NCI-H2196 (cell line): ENCODE measurements around the gene CNOT2.
"Not testable (repeated sequence)": the region's sequence is repeated elsewhere in the genome, so short reads cannot be mapped to it uniquely, and the experiment has no call there.

Source experiments
- DNase-seq: peaks from one replicate; lab custom pipeline; 2025; ENCODE audit not compliant: unreplicated experiment; lab: John Stamatoyannopoulos, UW

CNOT2 gene

DNA sequence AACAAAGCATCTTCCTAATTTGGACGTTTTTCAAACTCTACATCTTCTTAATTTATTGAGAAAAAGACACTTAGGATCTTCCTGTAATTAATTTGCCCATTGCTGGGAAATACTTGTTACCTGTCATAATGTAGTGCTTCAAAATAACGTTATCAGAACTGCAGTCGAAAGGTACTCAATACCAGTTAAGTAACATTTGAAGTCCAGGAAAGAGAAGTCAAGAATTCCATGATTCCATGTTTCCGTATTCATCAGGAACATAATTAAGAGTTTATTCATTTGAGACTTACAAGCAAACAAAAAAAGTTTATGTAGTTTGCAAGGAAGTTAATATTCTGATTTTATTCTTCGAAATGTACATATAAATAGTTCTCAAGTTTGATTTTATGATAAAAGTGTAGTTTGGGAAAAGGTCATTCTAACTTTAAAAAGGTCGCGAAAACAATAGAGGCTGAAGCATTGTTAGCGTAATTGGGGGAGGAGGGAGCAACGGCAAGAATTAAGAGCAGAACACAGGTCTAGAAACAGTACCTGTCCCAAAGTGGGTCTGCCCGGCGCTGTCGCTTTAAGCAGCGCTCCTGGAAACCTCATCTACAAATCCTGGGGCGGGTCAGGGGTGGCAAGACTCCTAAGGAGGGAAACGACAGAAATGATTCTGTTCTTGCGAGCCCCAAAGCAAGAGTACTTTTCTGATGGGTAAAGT lies 121.6 kb downstream of the CNOT2 start:
- no peak for DNase-seq

DNA sequence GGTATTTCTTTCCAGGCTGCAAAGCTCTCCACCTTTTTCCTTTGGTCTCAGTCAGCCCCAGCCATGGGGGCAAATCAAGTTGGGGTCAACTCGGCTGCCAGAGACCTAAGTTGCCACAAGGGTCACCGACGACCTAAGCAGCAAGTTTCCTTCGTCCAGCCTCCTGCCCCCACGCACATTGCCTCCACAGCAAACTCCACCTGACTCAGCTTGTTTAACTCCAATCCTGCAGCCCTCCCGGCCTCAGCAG lies 122.1 kb downstream of the CNOT2 start:
- no peak for DNase-seq

DNA sequence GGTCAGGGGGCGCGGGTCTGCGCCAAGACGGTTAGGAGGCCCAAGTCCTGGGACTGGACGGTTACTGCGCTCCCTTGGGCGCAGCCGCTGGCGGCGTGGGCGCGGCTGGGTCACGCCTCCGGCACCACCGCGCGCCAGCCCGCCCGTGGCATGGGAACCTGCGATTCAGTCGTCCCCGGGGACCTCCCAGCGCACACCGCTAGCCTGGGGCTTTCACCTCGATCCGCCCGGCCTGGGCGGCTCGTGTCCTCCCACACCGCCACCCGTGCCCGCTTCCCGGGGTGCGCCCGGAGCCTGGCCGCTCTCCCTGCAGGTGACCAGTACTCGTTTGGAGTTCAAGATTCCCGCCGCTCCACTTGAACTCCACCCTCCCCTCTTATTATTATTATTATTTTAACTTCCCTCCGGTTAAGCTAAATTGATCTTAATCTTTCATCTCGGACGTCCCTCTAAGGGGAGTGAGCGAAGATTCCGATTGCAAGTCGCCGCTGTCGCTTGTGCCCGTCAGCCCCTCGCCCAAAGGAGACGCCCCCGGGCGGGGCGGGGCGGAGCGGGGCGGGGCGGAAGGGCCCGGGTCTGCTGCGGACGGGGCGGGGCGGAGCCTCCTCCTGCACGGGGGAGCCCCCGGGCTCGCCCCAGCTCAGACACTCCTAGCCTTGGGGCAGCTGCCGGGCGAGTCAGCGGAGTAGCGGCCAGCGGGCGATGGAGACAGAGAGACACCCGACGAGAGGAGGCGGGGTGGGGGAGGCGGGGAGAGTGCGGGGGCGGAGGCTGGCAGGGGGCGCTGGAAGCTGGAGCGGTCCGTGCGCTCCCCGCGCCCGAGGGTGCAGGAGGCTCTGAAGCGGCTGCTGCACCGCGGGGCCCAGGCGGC lies 122.7 kb downstream of the CNOT2 start, which contains the start of gene KCNMB4:
Gene KCNMB4, plus strand, starts transcription at position 643 of the 871 bp plus-strand sequence. CDS start 445 bp downstream, outside the sequence.
- DNase-seq = peak; percentile 58

DNA sequence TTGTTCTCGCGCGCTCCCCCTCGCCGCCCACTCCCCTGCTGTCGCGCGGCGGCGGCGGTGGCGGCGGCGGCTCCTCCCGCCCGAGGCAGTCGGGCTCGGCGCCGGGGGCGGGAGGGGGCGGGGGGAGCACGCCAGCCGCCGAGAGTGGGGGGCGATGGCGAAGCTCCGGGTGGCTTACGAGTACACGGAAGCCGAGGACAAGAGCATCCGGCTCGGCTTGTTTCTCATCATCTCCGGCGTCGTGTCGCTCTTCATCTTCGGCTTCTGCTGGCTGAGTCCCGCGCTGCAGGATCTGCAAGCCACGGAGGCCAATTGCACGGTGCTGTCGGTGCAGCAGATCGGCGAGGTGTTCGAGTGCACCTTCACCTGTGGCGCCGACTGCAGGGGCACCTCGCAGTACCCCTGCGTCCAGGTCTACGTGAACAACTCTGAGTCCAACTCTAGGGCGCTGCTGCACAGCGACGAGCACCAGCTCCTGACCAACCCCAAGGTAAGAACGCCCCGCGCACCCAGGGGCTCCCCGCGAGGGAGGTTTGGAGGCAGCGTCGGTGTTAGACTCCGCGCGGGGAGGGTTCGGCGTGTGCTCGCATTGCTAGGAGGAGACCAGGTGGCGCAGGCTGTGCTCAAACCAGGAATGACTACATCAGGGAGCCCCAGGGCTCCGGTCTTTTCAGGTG lies 123.5 kb downstream of the CNOT2 start:
- DNase-seq = peak; percentile 26

DNA sequence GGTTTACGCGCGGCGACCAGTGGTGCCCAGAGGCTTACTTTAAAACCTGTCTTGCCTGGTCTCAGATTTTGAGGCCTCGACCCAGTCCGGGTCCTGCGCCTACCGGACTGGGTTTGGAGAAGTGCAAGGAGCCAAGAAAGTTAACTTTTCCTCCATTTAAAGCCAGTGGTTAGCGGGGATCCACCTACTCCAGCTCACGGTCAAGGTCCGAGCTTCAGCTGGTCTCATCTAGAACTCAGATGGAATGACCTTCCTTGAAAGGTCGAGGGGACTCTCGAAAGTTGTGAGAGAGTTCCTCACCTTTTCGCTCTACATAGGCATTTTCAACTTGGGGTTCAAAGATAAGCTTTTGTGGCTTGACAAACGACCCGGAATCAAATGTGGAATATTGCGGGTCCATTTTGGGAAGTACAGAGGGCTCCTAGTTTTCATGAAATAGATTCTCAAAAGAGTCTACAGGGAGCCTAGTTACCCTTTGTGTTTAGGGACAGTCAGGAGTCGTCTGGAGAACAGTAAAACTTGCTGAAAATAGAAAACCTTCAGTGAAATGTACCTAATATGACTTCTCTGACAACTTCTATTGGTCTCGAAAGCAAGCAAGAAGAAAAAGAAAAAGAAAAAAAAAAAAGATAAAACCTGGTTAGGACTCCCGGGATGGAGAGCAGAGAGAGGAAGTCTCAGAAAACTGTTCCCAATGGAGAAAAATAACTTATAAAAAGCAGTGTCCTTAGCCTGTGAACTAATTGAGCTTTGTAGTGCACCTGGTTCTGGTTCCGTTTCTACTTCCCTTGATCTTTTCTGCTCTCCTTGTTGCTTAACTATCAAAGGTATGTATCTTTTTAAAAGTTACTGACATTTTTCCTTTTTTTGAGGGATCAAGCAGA lies 124.3 kb downstream of the CNOT2 start:
- no peak for DNase-seq

DNA sequence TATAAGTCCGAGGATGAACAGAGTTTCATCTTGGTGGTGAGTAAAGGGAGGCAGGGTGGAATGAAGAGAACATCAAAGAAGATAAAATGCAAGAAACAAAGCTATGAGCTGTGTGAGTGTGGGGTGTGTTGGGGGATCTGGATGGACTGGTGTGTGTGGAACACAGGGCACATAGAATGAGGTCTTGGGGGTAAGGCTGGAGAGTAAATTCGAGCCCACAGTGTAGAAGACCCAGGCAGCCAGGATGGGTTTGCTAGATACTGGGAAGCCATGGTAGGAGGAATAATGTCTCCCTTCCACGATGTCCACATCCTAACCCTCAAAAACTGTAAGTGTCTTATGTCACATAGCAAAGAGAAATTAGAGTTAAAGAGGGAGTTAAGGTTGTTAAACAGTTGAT lies 129.6 kb downstream of the CNOT2 start:
- DNase-seq = no peak

DNA sequence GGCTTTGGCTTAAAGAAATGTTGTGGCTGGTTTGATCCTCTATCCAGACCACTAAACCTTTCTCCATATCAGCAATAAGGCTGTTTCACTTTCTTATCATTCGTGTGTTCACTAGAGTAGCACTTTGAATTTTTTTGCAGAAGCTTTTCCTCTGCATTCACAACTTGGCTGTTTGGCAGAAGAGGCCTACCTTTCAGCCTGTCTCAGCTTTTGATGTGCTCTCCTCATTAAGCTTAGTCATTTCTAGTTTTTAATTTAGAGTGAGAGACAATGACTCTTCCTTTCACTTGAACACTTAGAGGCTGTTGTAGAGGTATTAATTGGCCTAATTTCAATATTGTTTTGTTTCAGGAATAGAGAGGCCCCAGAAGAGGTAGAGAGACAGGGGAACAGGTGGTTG lies 136.6 kb downstream of the CNOT2 start:
- no peak for DNase-seq

DNA sequence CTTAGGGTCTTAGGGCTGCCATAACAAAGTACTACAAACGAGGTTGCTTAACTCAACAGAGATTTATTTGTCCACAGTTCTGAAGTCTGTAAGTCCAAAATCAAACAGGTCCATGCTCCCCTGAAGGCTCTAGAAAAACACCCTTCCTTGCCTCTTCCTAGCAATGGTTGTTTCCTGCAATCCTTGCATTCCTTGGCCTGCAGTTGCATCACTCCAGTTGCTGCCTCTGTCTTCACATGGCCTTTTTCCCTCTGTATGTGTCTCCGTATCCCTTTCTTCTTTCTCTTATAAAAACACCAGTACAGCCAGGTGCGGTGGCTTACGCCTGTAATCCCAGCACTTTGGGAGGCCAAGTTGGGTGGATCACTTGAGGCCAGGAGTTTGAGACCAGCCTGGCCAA lies 140.3 kb downstream of the CNOT2 start:
- no peak for DNase-seq

DNA sequence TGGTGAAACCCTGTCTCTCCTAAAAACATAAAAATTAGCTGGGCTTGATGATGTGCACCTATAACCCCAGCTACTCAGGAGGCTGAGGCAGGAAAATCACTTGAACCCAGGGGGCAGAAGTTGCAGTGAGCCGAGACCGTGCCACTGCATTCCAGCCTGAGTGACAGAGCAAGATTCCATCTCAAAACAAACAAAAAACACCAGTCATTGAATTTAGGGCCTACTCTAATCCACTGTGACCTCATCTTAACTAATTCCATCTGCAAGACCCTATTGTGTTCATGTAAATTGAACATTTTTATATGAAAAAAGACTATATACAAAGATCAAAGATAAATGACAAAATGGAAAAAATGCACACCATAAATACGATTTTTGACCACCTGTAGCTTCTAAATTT lies 140.7 kb downstream of the CNOT2 start:
- DNase-seq = no peak

DNA sequence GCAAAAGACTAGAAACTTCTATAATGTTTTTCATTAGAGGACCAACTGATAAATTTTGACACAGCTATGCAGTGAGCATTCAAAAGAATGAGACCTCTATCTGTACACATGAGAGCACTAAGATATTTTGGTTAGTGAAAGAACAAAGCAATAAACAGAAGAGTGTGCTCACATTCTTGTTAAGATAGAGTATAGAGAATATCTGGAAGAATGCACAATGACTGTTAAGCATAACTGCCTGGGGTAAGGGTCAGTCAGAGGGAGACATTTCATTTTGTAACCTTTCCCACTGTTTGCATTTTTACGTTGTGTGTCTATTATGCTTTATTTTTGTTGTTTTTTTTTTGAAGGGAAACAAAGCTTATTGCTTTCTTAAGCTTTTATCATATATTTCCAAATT lies 143.5 kb downstream of the CNOT2 start:
- DNase-seq = no peak

DNA sequence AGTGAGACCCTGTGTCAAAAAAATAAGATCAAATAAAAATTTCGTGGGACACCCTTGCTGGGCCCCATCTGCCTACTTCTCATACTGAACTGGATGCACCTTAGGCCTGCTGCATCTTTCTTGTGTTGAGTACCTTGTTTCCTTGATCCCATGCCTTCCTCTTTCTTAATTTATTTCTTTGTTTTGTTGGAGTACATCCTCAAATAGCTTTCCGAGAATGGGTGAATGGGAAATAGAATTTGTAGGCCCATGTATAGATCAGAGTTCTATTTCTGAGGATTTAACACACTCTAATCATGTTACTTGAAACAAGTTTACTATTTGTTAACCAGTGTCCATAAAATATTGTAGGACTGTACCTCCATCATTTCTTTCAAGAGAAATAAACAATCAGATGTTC lies 146.4 kb downstream of the CNOT2 start:
- DNase-seq = no peak

DNA sequence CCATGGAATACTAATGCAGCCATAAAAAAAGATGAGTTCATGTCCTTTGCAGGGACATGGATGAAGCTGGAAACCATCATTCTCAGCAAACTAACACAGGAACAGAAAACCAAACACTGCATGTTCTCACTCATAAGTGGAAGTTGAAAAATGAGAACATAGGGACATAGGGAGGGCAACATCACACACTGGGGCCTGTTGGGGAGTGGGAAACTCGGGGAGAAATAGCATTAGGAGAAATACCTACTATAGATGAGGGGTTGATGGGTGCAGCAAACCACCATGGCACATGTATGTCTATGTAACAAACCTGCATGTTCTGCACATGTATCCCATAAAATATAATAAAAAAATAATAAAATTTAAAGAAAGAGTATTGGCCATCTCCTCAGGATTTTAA lies 149.4 kb downstream of the CNOT2 start:
- not testable (repeated sequence) for DNase-seq

DNA sequence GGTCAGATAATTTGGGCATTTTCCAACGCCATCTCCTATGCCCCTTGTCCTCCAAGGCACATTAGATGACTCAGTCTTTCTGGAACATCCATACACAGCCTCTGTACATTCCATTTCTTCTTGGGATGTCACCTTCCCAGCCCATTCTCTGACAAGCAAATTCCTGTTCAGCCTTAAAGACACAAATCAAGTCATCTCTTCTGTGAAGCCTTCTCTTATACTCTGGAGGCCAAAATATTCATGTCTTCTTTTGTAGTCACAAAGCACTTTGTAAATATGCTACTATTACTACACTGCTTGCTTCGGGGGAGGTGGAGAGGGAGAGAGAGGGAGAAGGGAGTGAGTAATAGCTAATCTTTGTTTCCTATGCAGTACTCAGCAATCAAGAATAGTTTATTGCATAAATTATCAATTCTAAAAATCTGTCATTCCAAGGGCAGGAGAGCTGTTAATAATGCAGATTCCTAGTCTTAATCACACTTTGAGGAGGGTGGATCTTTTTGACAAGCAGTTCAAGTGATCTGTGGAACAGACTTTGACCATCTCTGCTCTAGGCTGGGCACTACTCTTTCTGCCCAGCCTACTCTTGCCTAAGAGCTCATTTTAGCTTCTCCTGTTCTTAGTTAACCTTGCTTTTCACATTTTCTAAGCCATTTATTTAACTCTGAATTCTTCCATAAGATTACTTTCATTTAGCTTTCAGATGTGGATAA lies 150.7 kb downstream of the CNOT2 start:
- no peak for DNase-seq

DNA sequence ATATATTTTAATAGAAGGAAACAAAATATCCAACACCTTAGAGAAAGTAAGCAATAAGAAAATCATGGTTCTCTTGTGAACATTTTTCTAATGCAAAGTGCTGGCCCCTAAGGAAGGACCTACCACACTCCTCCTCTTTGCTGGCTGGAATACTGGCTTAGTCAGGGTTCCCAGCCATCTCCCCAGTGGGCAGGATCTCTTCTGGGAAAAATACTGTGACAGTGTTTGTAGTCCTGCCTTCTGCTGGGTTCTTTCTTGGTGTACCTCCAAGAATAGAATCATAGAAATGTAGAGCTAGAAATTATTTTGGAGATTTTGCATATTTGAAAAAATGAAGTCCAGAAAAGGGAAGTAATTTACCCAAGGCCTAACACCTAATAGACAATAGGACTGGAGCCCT lies 154.8 kb downstream of the CNOT2 start:
- DNase-seq = no peak

DNA sequence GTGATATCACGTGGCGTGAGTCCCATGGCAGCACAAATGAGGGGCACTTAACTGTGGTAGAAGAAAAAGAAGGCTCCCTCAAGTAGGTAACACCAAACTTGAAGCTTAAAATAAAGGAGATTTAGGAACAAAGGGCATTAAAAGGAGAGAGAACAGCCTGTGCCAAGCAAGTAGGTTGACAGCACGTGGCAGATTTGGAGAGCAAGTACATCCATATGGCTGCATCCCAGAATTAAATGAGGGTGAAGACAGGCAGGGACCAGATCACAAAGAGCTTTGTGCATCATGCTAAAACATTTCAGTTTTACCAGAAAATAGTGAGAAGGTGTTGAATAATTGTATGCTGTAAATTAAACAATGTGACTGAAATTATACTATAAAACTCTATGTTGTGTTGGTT lies 155.6 kb downstream of the CNOT2 start:
- no peak for DNase-seq

DNA sequence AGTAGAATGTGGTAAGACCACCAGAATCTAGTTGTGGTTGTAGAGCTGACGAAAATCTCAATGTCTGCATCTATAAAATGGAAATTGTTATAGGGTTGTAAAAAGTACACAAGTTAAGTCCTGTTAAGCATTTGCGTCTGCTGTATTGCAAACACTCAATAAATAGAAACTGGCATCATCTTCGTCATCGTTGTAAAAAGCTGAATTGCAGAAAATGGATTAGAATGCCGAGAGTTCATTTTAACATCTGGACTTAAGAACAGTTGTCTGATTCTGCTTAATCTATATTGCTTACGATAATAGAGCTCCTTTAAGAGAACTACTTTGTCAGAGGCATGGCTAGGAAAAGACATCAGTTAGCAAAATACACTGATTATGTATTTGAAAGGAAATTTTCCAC lies 156.1 kb downstream of the CNOT2 start:
- DNase-seq = no peak

DNA sequence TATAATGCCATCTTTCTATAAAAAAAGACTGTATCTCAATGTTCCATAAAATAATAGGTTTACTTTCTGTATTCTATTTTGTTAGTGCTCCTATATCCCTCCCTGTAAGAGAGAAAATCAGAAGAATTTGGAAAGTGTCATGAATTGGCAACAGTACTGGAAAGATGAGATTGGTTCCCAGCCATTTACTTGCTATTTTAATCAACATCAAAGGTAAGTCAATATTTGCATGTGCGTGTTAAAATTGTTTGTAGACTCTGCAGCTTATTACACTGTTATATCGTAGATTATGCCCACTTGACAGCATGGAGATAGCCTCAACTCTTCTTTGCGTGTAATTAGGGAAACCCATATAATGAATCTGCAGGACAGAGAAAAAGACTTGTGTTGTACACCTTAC lies 156.9 kb downstream of the CNOT2 start:
- DNase-seq = no peak

DNA sequence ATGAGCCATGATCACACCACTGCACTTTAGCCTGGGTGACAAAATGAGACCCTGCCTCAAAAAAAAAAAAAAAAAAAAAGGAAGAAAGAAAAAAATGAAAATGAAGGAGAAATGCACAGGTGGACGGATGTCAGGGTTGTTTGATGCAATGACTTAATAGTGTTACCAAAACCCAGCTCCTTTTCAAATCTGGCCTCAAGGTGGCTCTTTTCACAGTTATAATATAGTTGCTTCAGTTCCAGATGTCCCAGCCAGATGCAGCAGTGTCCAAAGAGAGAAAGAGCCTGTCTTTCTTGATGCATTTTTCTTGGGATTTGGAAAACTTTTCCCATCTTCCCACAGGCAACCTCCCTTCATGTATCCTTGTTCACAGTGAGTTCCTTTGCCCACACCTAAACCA lies 159.4 kb downstream of the CNOT2 start:
- DNase-seq = no peak

DNA sequence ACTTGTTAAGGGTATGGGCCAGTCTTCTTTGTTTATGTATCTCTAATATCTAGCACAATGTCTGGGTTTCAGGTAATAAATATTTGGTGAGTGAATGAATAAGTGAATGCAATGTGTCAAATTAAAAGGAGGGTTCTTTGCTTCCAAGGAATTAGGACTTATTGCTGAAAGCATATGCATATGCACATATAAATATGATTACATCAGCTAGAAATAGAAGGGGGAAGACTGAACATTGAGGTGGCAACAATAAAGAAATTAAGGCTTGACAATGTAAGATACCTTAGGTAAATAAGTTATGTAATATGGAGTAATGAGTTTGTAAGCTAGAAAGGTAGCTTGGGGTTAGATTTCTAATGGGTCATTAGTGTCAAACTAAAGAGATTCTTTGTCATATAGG lies 160.6 kb downstream of the CNOT2 start:
- DNase-seq = no peak
